ENCODE results near the gene PHC2. TPM values are rescaled to one million over a fixed set of nuclear protein-coding genes. Genes with fewer than 3 reads are reported as not detected.

PHC2 gene
- polyA plus RNA-seq, 3 donors from 2014 or later, result 16.1 to 28.7 (median 27.4) TPM

GRCh38 chr1:33441088-33441745 is 10.3 kb upstream of the PHC2 start:
- no peak for DNase-seq
- Mint-ChIP-seq H3K4me3 (peak overlapping the region in 1 of 5 donors; percentile 45), H3K27ac (no peak overlapping the region), H3K36me3 (peaks cover 0 to 1% (median 0%) of the 10 kb centered on the region in 3 donors), H3K27me3 (ENCODE audit: low read depth in 3 of 3) (peaks cover 0 to 6% (median 3%) of the 10 kb centered on the region in 3 donors), H3K9me3 (no peaks in the 10 kb centered on the region), H3K4me1 (no peaks in the 10 kb centered on the region)

DNA sequence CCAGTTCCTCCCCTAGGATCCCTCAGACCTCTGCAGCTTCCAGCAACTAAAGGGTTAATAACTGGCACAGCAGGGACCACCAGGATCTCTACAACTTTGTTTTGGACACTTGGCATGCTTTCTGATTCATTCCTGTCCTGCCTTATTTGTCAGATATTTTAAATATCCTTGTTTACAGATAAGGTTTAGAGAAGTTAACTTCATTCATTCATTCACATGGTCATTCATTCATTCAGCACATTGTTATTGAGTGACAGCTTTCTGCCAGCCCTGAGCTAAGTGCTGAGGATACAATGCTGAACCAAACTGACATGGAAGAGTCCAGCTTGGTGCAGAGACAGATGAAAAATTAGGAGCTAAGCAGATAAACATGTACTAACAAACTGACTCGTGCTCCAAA is 8.8 kb upstream of the PHC2 start:
- Mint-ChIP-seq H3K36me3 (no peaks in the 10 kb centered on the region), H3K4me3 (no peak overlapping the region), H3K4me1 (no peaks in the 10 kb centered on the region), H3K9me3 (no peaks in the 10 kb centered on the region), H3K27me3 (ENCODE audit: low read depth in 3 of 3) (peaks cover 0 to 11% (median 3%) of the 10 kb centered on the region in 3 donors), H3K27ac (no peak overlapping the region)
- no peak for DNase-seq

- no peak for DNase-seq
- Mint-ChIP-seq H3K36me3 (no peaks in the 10 kb centered on the region), H3K27ac (no peak overlapping the region), H3K4me1 (no peaks in the 10 kb centered on the region), H3K9me3 (no peaks in the 10 kb centered on the region), H3K27me3 (ENCODE audit: low read depth in 3 of 3) (peaks cover 3 to 11% (median 3%) of the 10 kb centered on the region in 3 donors), H3K4me3 (no peak overlapping the region)
Observed at GRCh38 chr1:33438364-33439160, 7.7 kb upstream of the PHC2 start.

DNA sequence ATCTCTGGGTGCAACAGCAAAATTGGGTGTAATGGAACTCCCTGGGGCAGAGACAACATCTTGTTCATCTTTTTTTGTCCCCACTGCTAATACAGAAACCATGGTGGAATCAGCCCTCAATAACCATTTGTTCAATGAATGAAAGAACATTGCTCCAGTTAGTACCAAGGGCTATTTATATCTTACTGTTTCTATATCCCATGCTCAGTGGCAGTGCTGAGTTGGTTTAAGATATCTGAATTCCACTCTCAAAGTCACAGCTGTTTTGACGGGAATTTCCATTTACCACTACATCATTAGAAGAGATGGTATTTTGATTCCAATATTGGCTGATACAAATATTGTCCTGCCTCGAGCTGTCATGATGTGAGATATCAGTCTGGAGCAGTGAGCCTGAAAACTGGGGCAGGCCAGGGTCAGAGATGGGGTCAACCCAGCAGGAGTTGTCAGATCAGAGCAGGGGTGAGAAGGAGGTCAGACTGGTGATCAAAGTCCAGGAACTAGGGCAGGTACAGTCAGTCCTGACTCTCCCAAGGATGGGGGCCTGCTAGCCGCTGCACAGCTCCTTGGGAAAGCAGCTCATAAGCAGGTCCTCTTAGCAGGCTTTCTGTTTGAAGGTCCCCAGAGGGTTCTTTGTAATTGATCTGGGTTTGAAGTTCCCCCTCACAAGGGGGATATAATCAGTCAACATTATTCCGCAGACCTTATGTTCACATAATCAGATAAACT is 5.8 kb upstream of the PHC2 start:
- H3K9me3 Mint-ChIP-seq, result no peaks in the 10 kb centered on the region
- no peak overlapping the region for H3K27ac Mint-ChIP-seq
- H3K4me3 Mint-ChIP-seq, result no peak overlapping the region
- no peaks in the 10 kb centered on the region for H3K36me3 Mint-ChIP-seq
- peaks cover 3 to 11% (median 3%) of the 10 kb centered on the region in 3 donors for H3K27me3 Mint-ChIP-seq (ENCODE audit: low read depth in 3 of 3)
- no peaks in the 10 kb centered on the region for H3K4me1 Mint-ChIP-seq
- DNase-seq, result no peak

- Mint-ChIP-seq H3K27ac (no peak overlapping the region), H3K36me3 (no peaks in the 10 kb centered on the region), H3K27me3 (ENCODE audit: low read depth in 3 of 3) (peaks cover 2 to 7% (median 3%) of the 10 kb centered on the region in 3 donors), H3K9me3 (no peaks in the 10 kb centered on the region), H3K4me3 (no peak overlapping the region), H3K4me1 (peaks cover 0 to 2% of the 10 kb centered on the region in 2 donors)
- DNase-seq, result no peak
Observed at GRCh38 chr1:33435096-33435820, 4.4 kb upstream of the PHC2 start.

- Mint-ChIP-seq H3K27ac (no peak overlapping the region), H3K4me1 (peaks cover 0 to 2% of the 10 kb centered on the region in 2 donors), H3K27me3 (ENCODE audit: low read depth in 3 of 3) (peaks cover 0 to 7% (median 3%) of the 10 kb centered on the region in 3 donors), H3K4me3 (no peak overlapping the region), H3K9me3 (no peaks in the 10 kb centered on the region), H3K36me3 (no peaks in the 10 kb centered on the region)
- DNase-seq, result no peak
Observed at GRCh38 chr1:33434363-33434750, 3.5 kb upstream of the PHC2 start.

DNA sequence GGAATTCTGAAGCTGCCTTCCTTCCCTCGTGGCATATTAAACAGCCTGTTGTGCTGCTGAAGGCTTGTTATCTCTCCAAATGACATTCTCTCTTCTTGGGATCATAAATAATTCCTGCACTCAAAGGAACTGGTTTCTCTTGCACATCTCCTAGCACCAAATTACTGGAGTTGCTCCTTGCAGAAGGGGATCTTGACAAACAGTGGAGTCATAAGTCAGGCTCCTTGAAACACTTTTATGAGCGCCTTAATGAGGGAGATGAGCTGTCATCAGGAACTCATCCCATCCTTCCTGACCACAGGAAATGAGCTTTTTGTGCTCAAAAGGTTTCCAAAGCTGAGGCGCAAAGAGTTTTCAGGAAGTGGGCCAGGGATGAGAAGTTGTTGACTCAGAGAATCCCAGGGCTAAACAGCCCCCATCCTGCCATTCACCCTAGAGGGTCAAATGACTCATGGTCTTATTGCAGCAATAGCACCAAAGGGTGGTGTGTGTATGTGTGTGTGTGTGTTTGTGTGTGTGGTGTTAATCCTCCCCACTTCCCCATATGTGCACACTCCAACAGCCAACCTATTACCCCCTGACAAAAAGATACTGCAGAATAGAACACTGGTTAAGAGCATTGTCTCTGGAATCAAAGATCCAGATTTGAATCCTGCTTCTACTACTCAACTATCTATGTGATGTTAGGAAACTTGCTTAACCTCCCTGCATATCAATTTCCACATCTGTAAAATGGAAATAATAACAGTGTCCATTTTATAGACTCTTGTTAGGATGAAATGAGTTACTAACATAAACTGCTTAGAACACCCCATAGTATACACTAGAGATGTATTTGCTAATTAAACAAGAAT is 2.8 kb upstream of the PHC2 start:
- H3K9me3 Mint-ChIP-seq, result no peaks in the 10 kb centered on the region
- no peak for DNase-seq
- no peaks in the 10 kb centered on the region for H3K36me3 Mint-ChIP-seq
- H3K27me3 Mint-ChIP-seq (ENCODE audit: low read depth in 3 of 3), result peaks cover 0 to 5% (median 3%) of the 10 kb centered on the region in 3 donors
- H3K27ac Mint-ChIP-seq, result no peak overlapping the region
- H3K4me1 Mint-ChIP-seq, result peaks cover 0 to 2% of the 10 kb centered on the region in 2 donors
- no peak overlapping the region for H3K4me3 Mint-ChIP-seq

GRCh38 chr1:33429856-33430691 is 821 bp downstream of the PHC2 start:
- peaks cover 0 to 7% (median 3%) of the 10 kb centered on the region in 3 donors for H3K27me3 Mint-ChIP-seq (ENCODE audit: low read depth in 3 of 3)
- H3K9me3 Mint-ChIP-seq, result no peaks in the 10 kb centered on the region
- no peak overlapping the region for H3K4me3 Mint-ChIP-seq
- H3K4me1 Mint-ChIP-seq, result peaks cover 0 to 2% of the 10 kb centered on the region in 2 donors
- H3K36me3 Mint-ChIP-seq, result no peaks in the 10 kb centered on the region
- H3K27ac Mint-ChIP-seq, result no peak overlapping the region
- DNase-seq, result peak in 2 of 3 donors; percentile 14 to 47

DNA sequence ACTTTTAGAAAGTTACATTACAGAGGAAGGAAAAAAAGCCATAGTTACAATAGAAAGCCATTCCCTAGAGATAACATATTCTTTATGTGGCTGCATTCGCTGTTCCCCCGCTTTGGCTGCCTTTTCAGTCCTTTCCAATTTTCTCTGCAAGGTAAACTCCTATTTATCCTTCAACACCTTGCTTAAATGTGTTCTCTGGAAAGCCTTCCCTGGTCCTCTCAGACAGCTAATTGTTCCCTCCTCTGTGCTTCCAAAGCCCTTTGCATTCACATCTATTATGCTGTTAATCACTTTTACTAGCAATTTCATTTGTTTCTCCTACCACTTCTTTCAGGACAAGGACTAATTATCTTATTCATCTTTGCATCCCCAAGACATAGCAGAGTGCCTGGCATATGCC is 1.6 kb downstream of the PHC2 start:
- Mint-ChIP-seq H3K27me3 (ENCODE audit: low read depth in 3 of 3) (peaks cover 0 to 8% (median 3%) of the 10 kb centered on the region in 3 donors), H3K36me3 (no peaks in the 10 kb centered on the region), H3K4me3 (no peak overlapping the region), H3K4me1 (peaks cover 0 to 2% of the 10 kb centered on the region in 2 donors), H3K27ac (no peak overlapping the region), H3K9me3 (no peaks in the 10 kb centered on the region)
- no peak for DNase-seq

GRCh38 chr1:33428661-33429060 is 2.2 kb downstream of the PHC2 start:
- H3K4me1 Mint-ChIP-seq, result peaks cover 0 to 2% of the 10 kb centered on the region in 2 donors
- H3K27ac Mint-ChIP-seq, result no peak overlapping the region
- no peak for DNase-seq

DNA sequence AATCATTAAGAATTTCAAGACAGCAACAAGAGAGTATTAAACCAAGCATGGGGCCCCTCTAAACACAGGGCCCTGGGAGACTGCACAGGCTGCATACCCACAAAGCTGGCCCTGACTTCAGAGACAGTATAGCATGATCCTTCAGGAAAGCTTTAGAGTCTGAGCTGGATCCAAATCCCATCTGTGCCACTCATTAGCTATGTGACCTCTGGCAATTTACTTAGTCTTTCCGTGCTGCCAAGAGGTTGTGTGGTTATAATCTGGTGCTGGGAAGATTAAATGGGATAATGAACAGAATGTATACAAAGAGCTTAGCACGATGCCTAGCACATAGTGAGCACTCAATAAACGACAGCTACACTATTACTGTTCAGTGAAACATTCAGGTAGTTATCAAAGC is 4.0 kb downstream of the PHC2 start:
- DNase-seq, result no peak
- Mint-ChIP-seq H3K4me3 (no peak overlapping the region), H3K9me3 (no peaks in the 10 kb centered on the region), H3K36me3 (no peaks in the 10 kb centered on the region), H3K27me3 (ENCODE audit: low read depth in 3 of 3) (peaks cover 0 to 10% (median 0%) of the 10 kb centered on the region in 3 donors), H3K4me1 (peaks cover 0 to 2% of the 10 kb centered on the region in 2 donors), H3K27ac (no peak overlapping the region)

More at GRCh38 chr1:33428661-33429060, 2.2 kb downstream of the PHC2 start:
- Mint-ChIP-seq H3K27me3 (ENCODE audit: low read depth in 3 of 3) (peaks cover 0 to 10% (median 0%) of the 10 kb centered on the region in 3 donors), H3K4me3 (no peak overlapping the region), H3K36me3 (no peaks in the 10 kb centered on the region), H3K9me3 (no peaks in the 10 kb centered on the region)

GRCh38 chr1:33425900-33426299 is 5.0 kb downstream of the PHC2 start:
- DNase-seq, result no peak

More at GRCh38 chr1:33425900-33426299, 5.0 kb downstream of the PHC2 start:
- peaks cover 0 to 13% (median 0%) of the 10 kb centered on the region in 3 donors for H3K27me3 Mint-ChIP-seq (ENCODE audit: low read depth in 3 of 3)
- H3K4me3 Mint-ChIP-seq, result no peak overlapping the region
- H3K4me1 Mint-ChIP-seq, result no peaks in the 10 kb centered on the region
- H3K36me3 Mint-ChIP-seq, result no peaks in the 10 kb centered on the region
- no peak overlapping the region for H3K27ac Mint-ChIP-seq
- no peaks in the 10 kb centered on the region for H3K9me3 Mint-ChIP-seq

All from immature natural killer cell (primary cell).